Fibroblast of lung (primary cell): Measurements from ENCODE around the gene RAP1GAP2. TPM values are rescaled to one million over a fixed set of nuclear protein-coding genes. Genes with fewer than 3 reads are reported as not detected.

Experiments
- DNase-seq, 2 donors: peaks; one replicate each; pipeline versions ENCODE4 v3.0.0 to v3.0.0-alpha.2; 2010; ENCODE audit warnings: low read depth in 2 of 2
- H2AFZ ChIP-seq: 2 replicates; pipeline ENCODE4 v1.5.1; 2012; ENCODE audit warnings: low read length, control low read depth, inconsistent platforms
- H3K27ac ChIP-seq: 2 replicates; pipeline ENCODE4 v1.5.1; 2011; ENCODE audit warnings: low read length, control low read depth; ENCODE audit not compliant: insufficient read depth
- H3K27me3 ChIP-seq: 2 replicates; pipeline ENCODE4 v1.5.1; 2011; ENCODE audit warnings: mild to moderate bottlenecking, low read length; ENCODE audit not compliant: control insufficient read depth, insufficient read depth
- H3K36me3 ChIP-seq: 2 replicates; pipeline ENCODE4 v1.5.1; 2011; ENCODE audit warnings: low read length; ENCODE audit not compliant: control insufficient read depth, insufficient read depth
- H3K4me1 ChIP-seq: 2 replicates; pipeline ENCODE4 v1.5.1; 2011; ENCODE audit warnings: low read length; ENCODE audit not compliant: control insufficient read depth, insufficient read depth; ENCODE audit errors: extremely low read depth
- H3K4me2 ChIP-seq: 2 replicates; pipeline ENCODE4 v1.5.1; 2011; ENCODE audit warnings: low read length, control low read depth; ENCODE audit not compliant: insufficient read depth; ENCODE audit errors: extremely low read depth
- H3K4me3 ChIP-seq, 4 experiments: fragments of 200-600 bp in 1 of 4; sonication (generic) in 1 of 4; replicated peaks in 1 of 4; 2 replicates each; pipeline ENCODE4 v1.5.1; 2011 to 2016; ENCODE audit warnings: low read length in 4 of 4, low read depth in 3 of 4, mild to moderate bottlenecking in 3 of 4, control low read depth in 2 of 4, inconsistent platforms in 1 of 4, mixed read lengths in 1 of 4; ENCODE audit not compliant: insufficient read depth in 1 of 4; ENCODE audit errors: control extremely low read depth in 1 of 4
- H3K79me2 ChIP-seq: 2 replicates; pipeline ENCODE4 v1.5.1; 2012; ENCODE audit warnings: mild to moderate bottlenecking, low read length, inconsistent platforms; ENCODE audit not compliant: control insufficient read depth, insufficient read depth
- H3K9ac ChIP-seq: 2 replicates; pipeline ENCODE4 v1.5.1; 2011; ENCODE audit warnings: mild to moderate bottlenecking, low read length, control low read depth; ENCODE audit not compliant: insufficient read depth
- H3K9me3 ChIP-seq: 2 replicates; pipeline ENCODE4 v1.5.1; 2012; ENCODE audit warnings: low read depth, low read length; ENCODE audit not compliant: control insufficient read depth, insufficient read depth
- H4K20me1 ChIP-seq: 2 replicates; pipeline ENCODE4 v1.5.1; 2011; ENCODE audit warnings: low read length; ENCODE audit not compliant: control insufficient read depth, insufficient read depth; ENCODE audit errors: extremely low read depth
- EZH2 ChIP-seq: IDR thresholded peaks from 2 replicates; pipeline ENCODE4 v1.5.1; 2012; ENCODE audit warnings: low read length, control low read depth, mild to moderate bottlenecking; ENCODE audit errors: missing control alignments
- polyA plus RNA-seq, 2 donors: library from polyadenylated mRNA; depleted of rRNA in 1 of 2; stranded (reverse) in 1 of 2; unstranded in 1 of 2; fragments of >200 nt; gene quantifications; 2 replicates each; pipeline ENCODE4 v1.2.1, GENCODE V29; 2011 to 2012; ENCODE audit warnings: missing spikeins in 1 of 2
- total RNA-seq: library from RNA; depleted of rRNA; stranded (reverse); fragments of >200 nt; gene quantifications from 2 replicates; pipeline ENCODE4 v1.2.1, GENCODE V29; 2014
- TF ChIP-seq, protein P1 (sequence below), 2 donors: IDR thresholded peaks in 1 of 2; conservative IDR thresholded peaks in 1 of 2; 1 replicate in 1 of 2; 2 replicates in 1 of 2; pipeline ENCODE4 v1.5.1; 2011 to 2012; ENCODE audit warnings: low read length in 2 of 2, control low read depth in 1 of 2, inconsistent platforms in 1 of 2, low read depth in 1 of 2, mild to moderate bottlenecking in 1 of 2

RAP1GAP2 gene
- total and polyA plus RNA-seq, 2 donors (not counting 1 experiment from before 2014, with no cell fraction given): 0.33 to 0.99 TPM

DNA sequence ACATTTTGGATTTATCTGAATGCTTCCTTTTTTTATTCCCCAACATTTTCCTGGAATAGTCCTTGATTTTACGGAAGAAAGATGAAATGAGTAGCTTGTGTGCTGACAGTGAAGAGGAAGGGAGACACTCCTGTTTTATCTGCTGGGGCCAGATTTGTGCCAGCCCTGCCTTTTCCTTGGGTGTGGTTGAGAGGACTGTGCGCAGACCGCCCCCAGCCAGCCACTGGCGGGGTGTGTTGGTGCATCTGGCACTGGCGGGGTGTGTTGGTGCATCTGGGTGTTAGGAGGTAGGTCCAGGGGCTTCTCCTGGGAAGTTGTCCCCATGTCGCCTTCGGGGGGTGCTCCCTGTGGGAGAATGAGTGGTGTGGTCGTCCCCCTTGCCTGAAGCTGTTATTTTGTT is 39.5 kb downstream of the RAP1GAP2 start:
- Histone ChIP-seq H4K20me1 (no peaks in the 10 kb centered on the region), H3K4me3 (no peak overlapping the region), H3K36me3 (no peaks in the 10 kb centered on the region), H3K79me2 (no peaks in the 10 kb centered on the region), H3K9ac (no peak overlapping the region), H3K4me1 (no peaks in the 10 kb centered on the region), H3K4me2 (no peak overlapping the region), H3K27me3 (no peaks in the 10 kb centered on the region), H3K9me3 (no peaks in the 10 kb centered on the region), H2AFZ (no peak overlapping the region), H3K27ac (no peak overlapping the region)
- no peak for TF ChIP-seq EZH2
- TF ChIP-seq, protein P1, sequence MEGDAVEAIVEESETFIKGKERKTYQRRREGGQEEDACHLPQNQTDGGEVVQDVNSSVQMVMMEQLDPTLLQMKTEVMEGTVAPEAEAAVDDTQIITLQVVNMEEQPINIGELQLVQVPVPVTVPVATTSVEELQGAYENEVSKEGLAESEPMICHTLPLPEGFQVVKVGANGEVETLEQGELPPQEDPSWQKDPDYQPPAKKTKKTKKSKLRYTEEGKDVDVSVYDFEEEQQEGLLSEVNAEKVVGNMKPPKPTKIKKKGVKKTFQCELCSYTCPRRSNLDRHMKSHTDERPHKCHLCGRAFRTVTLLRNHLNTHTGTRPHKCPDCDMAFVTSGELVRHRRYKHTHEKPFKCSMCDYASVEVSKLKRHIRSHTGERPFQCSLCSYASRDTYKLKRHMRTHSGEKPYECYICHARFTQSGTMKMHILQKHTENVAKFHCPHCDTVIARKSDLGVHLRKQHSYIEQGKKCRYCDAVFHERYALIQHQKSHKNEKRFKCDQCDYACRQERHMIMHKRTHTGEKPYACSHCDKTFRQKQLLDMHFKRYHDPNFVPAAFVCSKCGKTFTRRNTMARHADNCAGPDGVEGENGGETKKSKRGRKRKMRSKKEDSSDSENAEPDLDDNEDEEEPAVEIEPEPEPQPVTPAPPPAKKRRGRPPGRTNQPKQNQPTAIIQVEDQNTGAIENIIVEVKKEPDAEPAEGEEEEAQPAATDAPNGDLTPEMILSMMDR (conservative IDR thresholded peaks at IDR 0.05 in 1 of 2, IDR thresholded peaks at IDR 0.05 in 1 of 2; ENCODE audit: low read depth in 1 of 2, low read length in 2 of 2): no peak
- no peak for DNase-seq

DNA sequence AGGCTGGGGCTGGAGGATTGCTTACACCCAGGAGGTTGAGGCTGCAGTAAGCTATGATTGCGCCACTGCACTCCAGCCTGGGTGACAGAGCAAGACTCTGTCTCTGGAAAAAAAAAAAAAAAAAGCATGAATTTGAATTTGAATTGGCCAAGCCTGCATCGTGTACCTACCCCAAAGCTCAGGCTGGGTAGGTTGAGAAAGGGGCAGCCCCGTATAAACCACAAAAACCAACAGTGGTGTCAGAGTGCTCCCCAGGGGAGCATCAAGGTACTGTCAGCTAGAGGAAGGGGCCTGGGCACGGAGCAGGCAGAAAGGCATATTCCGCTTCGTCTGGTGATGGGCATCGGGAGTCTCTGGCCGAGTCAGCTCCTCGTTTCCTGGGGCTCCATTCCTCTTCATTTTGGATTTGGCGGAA is 40.9 kb downstream of the RAP1GAP2 start:
- TF ChIP-seq EZH2: no peak
- TF ChIP-seq, protein P1 (conservative IDR thresholded peaks at IDR 0.05 in 1 of 2, IDR thresholded peaks at IDR 0.05 in 1 of 2; ENCODE audit: low read depth in 1 of 2, low read length in 2 of 2): no peak
- H3K79me2 ChIP-seq: no peaks in the 10 kb centered on the region
- H2AFZ ChIP-seq: no peak overlapping the region

DNA sequence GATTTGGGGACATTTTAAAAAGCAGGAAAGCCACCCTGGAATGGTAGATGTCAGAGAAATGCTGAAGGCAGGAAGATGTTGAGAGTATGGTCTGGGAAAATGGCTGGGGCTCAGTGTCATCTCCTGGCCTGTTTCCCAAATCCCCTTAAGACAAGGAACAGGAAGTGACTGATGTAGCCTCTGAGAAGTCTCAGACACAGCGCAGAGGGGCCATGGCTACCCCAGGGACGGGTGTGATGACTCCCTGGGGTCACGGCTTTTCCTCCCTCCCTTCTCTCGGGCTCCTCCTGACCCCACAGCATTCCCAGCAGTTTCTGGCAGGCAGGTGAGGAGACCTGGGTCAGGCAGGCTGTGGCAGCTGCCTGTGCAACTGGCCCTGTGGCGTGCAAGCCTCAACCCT is 45.4 kb downstream of the RAP1GAP2 start:
- peak overlapping the region; percentile 20 for H2AFZ ChIP-seq
- H3K9ac ChIP-seq: no peak overlapping the region
- no peaks in the 10 kb centered on the region for H3K79me2 ChIP-seq
- H3K9me3 ChIP-seq: no peaks in the 10 kb centered on the region
- no peaks in the 10 kb centered on the region for H4K20me1 ChIP-seq
- no peak overlapping the region for H3K4me3 ChIP-seq
- TF ChIP-seq, protein P1 (conservative IDR thresholded peaks at IDR 0.05 in 1 of 2, IDR thresholded peaks at IDR 0.05 in 1 of 2; ENCODE audit: low read depth in 1 of 2, low read length in 2 of 2): no peak
- TF ChIP-seq EZH2: no peak
- no peak overlapping the region for H3K27ac ChIP-seq
- H3K27me3 ChIP-seq: no peaks in the 10 kb centered on the region
- H3K4me2 ChIP-seq: no peak overlapping the region
- no peaks in the 10 kb centered on the region for H3K36me3 ChIP-seq
- H3K4me1 ChIP-seq: no peaks in the 10 kb centered on the region
- DNase-seq: peak in 1 of 2 donors; percentile 30

More for the DNA sequence above, 40.9 kb downstream of the RAP1GAP2 start:
- Histone ChIP-seq H3K4me3 (no peak overlapping the region), H3K9ac (no peak overlapping the region), H3K27ac (no peak overlapping the region), H3K36me3 (no peaks in the 10 kb centered on the region), H3K9me3 (no peaks in the 10 kb centered on the region), H4K20me1 (no peaks in the 10 kb centered on the region), H3K27me3 (no peaks in the 10 kb centered on the region), H3K4me2 (no peak overlapping the region), H3K4me1 (no peaks in the 10 kb centered on the region)
- DNase-seq: no peak
